Parathyroid adenoma (tissue), 2 donors: ENCODE data around the gene CCDC141.

Experiments
- H2AFZ ChIP-seq: fragments of 300-600 bp; sonication (generic); one replicate; pipeline ENCODE4 v1.7.0; 2017; ENCODE audit warnings: antibody characterized with exemption, mild to moderate bottlenecking
- H3K27ac ChIP-seq: fragments of 300-600 bp; sonication (generic); one replicate; pipeline ENCODE4 v1.7.0; 2017
- H3K27me3 ChIP-seq: fragments of 300-600 bp; sonication (generic); one replicate; pipeline ENCODE4 v1.7.0; 2017; ENCODE audit warnings: low read length; ENCODE audit not compliant: control insufficient read depth, insufficient read depth
- H3K36me3 ChIP-seq: fragments of 300-600 bp; sonication (generic); one replicate; pipeline ENCODE4 v1.7.0; 2017; ENCODE audit warnings: low read length; ENCODE audit not compliant: control insufficient read depth, insufficient read depth
- H3K4me1 ChIP-seq: fragments of 300-600 bp; sonication (generic); one replicate; pipeline ENCODE4 v1.7.0; 2017; ENCODE audit warnings: control low read depth
- H3K4me2 ChIP-seq: fragments of 300-600 bp; sonication (generic); one replicate; pipeline ENCODE4 v1.7.0; 2017; ENCODE audit warnings: low read length
- H3K4me3 ChIP-seq: fragments of 300-600 bp; sonication (generic); one replicate; pipeline ENCODE4 v1.7.0; 2017; ENCODE audit warnings: low read depth, low read length
- H3K79me2 ChIP-seq: fragments of 300-600 bp; sonication (generic); one replicate; pipeline ENCODE4 v1.7.0; 2017; ENCODE audit warnings: control low read depth
- H3K9ac ChIP-seq: fragments of 300-600 bp; sonication (generic); one replicate; pipeline ENCODE4 v1.7.0; 2017; ENCODE audit warnings: mild to moderate bottlenecking
- H3K9me3 ChIP-seq: fragments of 300-600 bp; sonication (generic); one replicate; pipeline ENCODE4 v1.7.0; 2017; ENCODE audit warnings: low read length; ENCODE audit not compliant: control insufficient read depth
- CTCF ChIP-seq: fragments of 300-600 bp; sonication (generic); IDR thresholded peaks from one replicate; pipeline ENCODE4 v1.7.0; 2017; ENCODE audit warnings: antibody characterized with exemption, mild to moderate bottlenecking
- donor health status: primary hyperparathyroidism.

CCDC141 gene

GRCh38 chr2:179044500-179044899 is 5.4 kb downstream of the CCDC141 start:
- H3K9me3 ChIP-seq: no peaks in the 10 kb centered on the region
- H3K9ac ChIP-seq: no peak overlapping the region
- no peak overlapping the region for H3K4me3 ChIP-seq
- H3K27me3 ChIP-seq: no peaks in the 10 kb centered on the region
- no peak overlapping the region for H2AFZ ChIP-seq
- H3K4me1 ChIP-seq: no peaks in the 10 kb centered on the region
- no peak overlapping the region for H3K27ac ChIP-seq
- no peak for TF ChIP-seq CTCF
- no peak overlapping the region for H3K4me2 ChIP-seq
- no peaks in the 10 kb centered on the region for H3K79me2 ChIP-seq
- no peaks in the 10 kb centered on the region for H3K36me3 ChIP-seq

- H3K36me3 ChIP-seq: no peaks in the 10 kb centered on the region
- H3K27ac ChIP-seq: no peak overlapping the region
- no peaks in the 10 kb centered on the region for H3K27me3 ChIP-seq
- H3K9ac ChIP-seq: no peak overlapping the region
- H3K4me1 ChIP-seq: no peaks in the 10 kb centered on the region
- no peak overlapping the region for H2AFZ ChIP-seq
- no peaks in the 10 kb centered on the region for H3K79me2 ChIP-seq
- no peak overlapping the region for H3K4me2 ChIP-seq
- no peaks in the 10 kb centered on the region for H3K9me3 ChIP-seq
- H3K4me3 ChIP-seq: no peak overlapping the region
- no peak for TF ChIP-seq CTCF
Measured at GRCh38 chr2:179037807-179038206, 12.1 kb downstream of the CCDC141 start.

- Histone ChIP-seq H3K79me2 (no peaks in the 10 kb centered on the region), H3K4me2 (no peak overlapping the region), H3K9ac (no peak overlapping the region), H3K27ac (no peak overlapping the region), H3K9me3 (no peaks in the 10 kb centered on the region), H3K36me3 (no peaks in the 10 kb centered on the region), H3K4me3 (no peak overlapping the region), H3K4me1 (no peaks in the 10 kb centered on the region), H3K27me3 (no peaks in the 10 kb centered on the region), H2AFZ (no peak overlapping the region)
- no peak for TF ChIP-seq CTCF
Measured at GRCh38 chr2:179036353-179036905, 13.5 kb downstream of the CCDC141 start.

- Histone ChIP-seq H3K36me3 (no peaks in the 10 kb centered on the region), H3K4me2 (no peak overlapping the region), H3K27me3 (no peaks in the 10 kb centered on the region), H3K4me3 (no peak overlapping the region), H3K4me1 (no peaks in the 10 kb centered on the region), H3K9ac (no peak overlapping the region), H2AFZ (no peak overlapping the region), H3K27ac (no peak overlapping the region), H3K79me2 (no peaks in the 10 kb centered on the region), H3K9me3 (no peaks in the 10 kb centered on the region)
- no peak for TF ChIP-seq CTCF
Measured at GRCh38 chr2:179031731-179032408, 18.1 kb downstream of the CCDC141 start.

GRCh38 chr2:179024445-179024844 is 25.5 kb downstream of the CCDC141 start:
- no peaks in the 10 kb centered on the region for H3K36me3 ChIP-seq
- no peaks in the 10 kb centered on the region for H3K9me3 ChIP-seq
- H3K4me3 ChIP-seq: no peak overlapping the region
- no peaks in the 10 kb centered on the region for H3K27me3 ChIP-seq
- no peak overlapping the region for H3K9ac ChIP-seq
- H3K4me2 ChIP-seq: no peak overlapping the region
- H3K4me1 ChIP-seq: no peaks in the 10 kb centered on the region
- no peak for TF ChIP-seq CTCF
- H2AFZ ChIP-seq: no peak overlapping the region
- no peak overlapping the region for H3K27ac ChIP-seq
- no peaks in the 10 kb centered on the region for H3K79me2 ChIP-seq
